DMS114 treated with DMSO at 0.1 percent for 48 hours (cell line): ENCODE results near the gene HCFC1R1.
A peak's percentile ranks its signal among the peaks of the same experiment; 100 is the strongest.

Experiments
- DNase-seq: peaks from one replicate; lab custom pipeline; 2025; ENCODE audit not compliant: unreplicated experiment; lab: John Stamatoyannopoulos, UW

The HCFC1R1 gene

DNA sequence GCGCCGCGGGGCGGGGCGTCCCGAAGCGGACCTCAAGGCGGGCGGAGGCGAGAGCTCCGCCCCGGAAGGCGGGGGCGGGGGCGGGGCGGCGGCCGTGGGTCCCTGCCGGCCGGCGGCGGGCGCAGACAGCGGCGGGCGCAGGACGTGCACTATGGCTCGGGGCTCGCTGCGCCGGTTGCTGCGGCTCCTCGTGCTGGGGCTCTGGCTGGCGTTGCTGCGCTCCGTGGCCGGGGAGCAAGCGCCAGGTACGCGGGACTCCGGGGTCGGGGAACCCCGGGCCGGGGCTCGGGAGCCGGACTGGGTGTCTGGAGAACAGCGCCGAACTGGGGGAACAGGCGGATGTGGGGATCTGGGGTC is 3.5 kb downstream of the HCFC1R1 start, which contains the start of gene TNFRSF12A:
TSS of gene TNFRSF12A (plus strand) at position 122 of the 357 bp plus-strand sequence. CDS start at position 152, 30 bp downstream.
- peak; percentile 37 for DNase-seq

DNA sequence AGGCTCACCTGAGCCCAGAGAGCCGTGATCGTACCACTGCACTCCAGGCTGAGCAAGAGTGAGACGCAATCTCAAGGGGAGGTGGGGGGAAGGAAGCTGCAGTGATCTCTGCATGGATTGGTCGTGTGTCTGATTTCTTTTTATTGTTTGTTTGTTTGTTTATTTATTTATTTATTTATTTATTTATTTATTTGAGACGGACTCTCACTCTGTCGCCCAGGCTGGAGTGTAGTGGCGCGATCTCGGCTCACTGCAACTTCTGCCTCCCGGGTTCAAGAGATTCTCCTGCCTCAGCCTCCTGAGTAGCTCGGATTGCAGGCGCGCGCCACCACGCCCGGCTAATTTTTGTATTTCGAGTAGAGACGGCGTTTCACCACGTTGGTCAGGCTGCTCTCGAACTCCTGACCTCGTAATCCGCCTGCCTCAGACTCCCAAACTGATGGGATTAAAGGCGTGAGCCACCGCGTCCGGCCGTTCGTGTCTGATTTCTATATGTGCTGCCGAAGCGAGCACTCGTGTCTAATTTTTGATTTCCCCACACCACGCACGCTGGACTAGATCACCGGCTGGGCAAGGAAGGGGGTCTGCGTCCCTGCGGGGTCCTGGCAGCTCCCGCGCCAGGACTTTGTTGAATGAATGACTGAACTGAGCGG is 4.0 kb downstream of the HCFC1R1 start:
- no peak for DNase-seq

DNA sequence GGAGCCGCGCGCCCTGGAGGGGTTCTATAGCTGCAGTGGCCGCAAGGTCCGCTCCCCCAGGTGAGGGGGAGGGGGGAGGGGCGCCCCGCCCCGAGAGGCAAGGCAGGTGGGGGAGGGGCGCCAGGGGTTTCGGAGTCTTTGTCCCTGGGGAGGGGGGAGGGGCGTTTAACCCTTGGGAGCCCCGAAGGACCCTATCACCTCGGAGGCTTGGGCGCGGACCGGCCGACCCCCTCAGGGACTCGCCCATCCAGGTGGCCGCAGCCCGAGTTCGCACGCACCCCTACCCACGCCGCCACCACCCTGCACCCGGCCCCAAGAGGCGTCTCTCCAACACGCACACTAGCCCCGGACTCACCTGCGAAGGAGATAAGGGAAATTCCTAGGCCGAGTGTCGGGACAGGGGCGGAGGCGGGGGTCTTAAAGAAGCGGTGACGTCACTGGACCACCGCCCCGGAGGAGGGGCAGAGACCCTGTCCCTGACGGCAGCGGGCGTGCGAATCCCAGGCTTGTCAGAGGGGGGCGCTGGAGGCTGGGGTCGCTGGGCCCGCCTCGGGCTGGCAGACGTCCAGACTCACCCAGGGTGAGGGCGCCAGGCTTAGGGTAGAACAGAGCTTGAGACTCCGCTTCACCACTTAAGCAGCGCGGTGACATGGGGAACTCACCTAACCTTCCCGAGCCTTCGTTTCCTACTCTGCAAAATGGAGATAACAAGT is 5.8 kb downstream of the HCFC1R1 start, which contains the start of gene CLDN6:
TSS of gene CLDN6 (minus strand) at position 390 of the 713 bp plus-strand sequence. CDS start 2,162 bp downstream, outside the sequence.
- no peak for DNase-seq

DNA sequence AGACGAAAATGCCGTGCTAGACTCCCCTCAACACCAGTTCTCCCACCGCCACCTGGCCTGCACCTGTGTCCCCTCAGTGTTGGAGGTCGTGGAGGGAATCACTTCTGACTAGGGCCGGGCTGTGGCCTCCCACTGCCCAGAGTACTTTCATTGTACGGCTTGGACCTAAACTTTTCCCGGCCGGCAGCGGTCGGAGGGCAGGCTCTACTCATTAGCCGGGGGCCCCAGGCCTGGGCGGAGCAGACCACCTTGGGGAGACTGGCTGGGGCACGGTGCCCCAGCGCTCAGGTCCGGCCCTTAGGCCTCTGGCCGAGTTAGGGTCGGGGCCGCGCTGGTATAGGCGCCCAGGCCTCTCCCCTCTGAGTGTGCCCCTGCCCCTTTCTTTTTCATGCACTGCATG is 6.4 kb downstream of the HCFC1R1 start:
- DNase-seq: no peak

DNA sequence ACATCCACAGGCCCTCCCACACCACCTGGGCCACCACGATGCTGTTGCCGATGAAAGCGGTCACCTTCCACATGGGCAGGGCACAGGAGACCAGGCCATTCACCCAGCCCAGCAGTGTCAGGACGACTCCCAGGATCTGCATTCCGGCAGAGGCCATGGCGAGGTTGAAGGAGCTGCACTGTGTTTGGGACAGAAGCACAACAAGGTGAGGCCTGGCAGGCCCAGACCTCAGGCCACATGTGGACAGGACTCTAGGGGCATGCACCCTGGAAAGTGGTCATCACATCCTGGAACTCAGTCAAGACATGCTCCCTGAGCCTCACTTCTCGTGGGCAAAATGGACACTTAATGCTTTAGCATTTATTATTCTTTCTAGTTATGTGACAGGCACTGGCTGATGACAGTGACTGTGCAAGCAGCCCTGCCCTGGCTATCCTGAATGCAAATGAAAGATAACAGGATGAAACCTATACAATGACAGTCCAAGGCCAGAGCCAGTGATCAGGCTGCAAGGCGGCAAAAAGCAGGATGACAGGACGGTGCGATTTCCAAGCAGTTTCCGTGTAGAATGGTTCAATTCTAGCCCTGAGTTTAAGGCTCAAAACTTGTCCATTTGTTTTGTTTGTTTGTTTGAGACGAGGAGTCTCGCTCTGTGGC is 7.7 kb downstream of the HCFC1R1 start:
- DNase-seq: no peak

DNA sequence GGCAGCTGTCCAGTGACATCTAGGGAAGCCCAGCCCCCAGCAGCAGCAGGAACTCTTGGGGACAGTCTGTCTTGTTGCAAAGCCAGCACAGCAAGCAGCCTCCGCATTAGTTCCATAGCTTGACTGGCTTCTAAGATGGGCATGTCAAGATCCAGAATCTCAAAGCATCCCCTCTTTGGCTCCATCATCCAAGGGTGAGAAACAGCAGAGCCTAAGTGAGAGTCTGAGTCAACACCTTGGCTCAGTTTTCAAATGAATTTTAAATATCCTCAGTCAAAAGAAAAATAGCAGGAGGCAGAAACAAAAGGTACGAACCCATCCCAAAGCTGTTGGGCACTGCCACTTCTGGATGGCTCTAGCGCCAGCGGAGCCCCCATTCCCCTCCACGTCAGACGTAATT is 8.8 kb downstream of the HCFC1R1 start:
- no peak for DNase-seq

DNA sequence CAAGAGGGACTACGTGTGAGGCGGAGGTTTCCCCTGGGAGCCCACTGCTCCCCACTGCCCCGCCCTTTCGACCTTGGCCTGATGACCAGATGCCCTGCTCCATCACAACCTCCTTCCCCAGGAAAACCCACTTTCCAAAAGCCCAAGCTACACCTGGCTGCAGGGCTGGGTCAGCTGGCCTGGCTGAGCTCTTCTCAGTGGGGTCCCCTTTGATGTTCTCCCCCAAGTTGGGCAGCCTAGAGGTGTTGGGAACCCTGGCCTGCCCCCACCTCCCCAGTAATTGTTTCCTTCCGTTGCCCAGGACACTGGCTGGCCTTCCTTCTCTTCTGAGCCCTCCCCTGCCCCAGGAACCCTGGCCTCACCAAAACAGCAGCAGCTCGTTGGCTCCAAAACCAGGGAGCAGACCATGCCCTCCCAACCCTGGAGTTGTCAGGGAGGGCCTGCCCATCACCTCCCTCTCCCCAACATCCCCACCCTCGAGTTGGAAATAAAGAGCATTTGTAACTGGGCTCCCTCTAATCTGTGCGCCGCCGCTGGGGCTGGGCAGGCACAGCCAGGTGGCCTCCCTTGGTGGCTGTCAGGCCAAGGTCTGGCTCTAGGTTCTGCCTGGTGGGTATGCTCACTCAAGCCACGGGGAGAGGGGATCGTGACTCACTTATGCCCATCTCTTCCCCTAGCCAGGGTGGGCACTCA is 9.6 kb downstream of the HCFC1R1 start:
- no peak for DNase-seq

DNA sequence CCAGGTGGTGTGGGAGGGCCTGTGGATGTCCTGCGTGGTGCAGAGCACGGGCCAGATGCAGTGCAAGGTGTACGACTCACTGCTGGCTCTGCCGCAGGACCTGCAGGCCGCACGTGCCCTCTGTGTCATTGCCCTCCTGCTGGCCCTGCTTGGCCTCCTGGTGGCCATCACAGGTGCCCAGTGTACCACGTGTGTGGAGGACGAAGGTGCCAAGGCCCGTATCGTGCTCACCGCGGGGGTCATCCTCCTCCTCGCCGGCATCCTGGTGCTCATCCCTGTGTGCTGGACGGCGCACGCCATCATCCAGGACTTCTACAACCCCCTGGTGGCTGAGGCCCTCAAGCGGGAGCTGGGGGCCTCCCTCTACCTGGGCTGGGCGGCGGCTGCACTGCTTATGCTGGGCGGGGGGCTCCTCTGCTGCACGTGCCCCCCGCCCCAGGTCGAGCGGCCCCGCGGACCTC is 10.2 kb downstream of the HCFC1R1 start:
- no peak for DNase-seq

DNA sequence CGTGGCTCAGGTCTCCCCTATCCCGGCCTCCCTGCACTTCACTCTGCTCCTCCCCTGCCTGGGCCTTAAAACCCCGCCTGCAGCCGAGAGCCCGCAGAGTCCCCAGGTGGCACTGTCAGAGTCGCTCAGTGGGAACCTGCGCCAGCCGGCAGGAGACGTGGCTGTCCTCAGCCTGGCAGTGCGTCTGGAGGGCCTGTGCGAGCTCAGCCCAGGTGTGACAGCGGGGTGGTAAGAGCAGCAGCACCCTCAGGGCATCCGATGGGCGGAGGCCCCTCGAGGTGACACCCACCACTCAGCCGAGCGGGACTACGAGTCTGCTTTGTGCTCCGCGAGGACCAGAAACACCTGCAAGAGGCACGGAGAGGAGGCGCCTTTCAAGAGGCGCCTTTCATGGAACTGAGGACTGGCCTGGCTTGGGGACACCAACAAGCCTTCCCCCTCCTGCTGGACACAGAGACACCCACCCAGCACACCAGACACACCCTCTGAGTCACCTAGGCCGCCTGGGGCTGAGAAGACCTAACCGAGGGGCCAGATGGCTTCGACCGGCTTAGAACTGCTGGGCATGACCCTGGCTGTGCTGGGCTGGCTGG is 10.8 kb downstream of the HCFC1R1 start, which contains the start of gene CLDN9:
TSS of gene CLDN9 (plus strand) at position 96 of the 593 bp plus-strand sequence. CDS start at position 536, 440 bp downstream.
- no peak for DNase-seq

DNA sequence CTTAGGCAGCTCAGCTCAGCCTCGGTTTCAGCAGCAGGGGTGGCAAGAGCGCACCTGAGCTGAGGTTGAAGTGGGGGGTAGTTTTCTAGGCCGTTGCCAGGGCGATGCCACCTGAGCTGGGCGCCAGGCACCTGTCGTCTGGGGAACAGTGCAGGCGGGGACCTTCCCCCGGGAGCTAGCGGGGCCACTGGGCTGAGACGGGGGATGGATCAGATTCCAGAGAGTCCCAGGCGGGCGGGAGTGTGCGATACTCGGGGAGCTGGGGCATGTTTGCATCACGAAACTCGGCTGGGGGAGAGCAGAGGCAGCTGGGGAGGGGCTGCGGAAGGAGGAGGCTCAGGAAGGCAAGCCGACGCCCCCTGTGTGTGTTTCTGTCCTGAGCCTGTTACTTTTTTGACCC is 11.5 kb downstream of the HCFC1R1 start:
- DNase-seq: no peak

DNA sequence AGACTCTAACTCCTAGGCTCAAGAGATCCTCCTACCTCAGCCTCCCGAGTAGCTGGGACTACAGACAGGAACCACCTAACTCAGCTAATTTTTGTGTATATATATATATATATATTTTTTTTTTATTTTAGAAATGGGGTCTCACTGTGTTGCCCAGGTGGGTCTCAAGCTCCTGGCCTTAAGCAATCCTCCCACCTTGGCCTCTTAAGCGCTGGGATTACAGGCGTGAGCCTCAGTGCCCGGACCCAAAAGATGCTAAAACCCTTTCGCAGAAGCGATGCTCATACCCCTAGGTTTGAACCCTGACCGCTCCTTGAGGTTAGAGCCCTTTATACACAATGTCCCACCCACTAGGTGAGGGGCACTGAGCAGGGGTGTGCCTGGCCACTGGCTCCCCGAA is 13.2 kb downstream of the HCFC1R1 start:
- no peak for DNase-seq

DNA sequence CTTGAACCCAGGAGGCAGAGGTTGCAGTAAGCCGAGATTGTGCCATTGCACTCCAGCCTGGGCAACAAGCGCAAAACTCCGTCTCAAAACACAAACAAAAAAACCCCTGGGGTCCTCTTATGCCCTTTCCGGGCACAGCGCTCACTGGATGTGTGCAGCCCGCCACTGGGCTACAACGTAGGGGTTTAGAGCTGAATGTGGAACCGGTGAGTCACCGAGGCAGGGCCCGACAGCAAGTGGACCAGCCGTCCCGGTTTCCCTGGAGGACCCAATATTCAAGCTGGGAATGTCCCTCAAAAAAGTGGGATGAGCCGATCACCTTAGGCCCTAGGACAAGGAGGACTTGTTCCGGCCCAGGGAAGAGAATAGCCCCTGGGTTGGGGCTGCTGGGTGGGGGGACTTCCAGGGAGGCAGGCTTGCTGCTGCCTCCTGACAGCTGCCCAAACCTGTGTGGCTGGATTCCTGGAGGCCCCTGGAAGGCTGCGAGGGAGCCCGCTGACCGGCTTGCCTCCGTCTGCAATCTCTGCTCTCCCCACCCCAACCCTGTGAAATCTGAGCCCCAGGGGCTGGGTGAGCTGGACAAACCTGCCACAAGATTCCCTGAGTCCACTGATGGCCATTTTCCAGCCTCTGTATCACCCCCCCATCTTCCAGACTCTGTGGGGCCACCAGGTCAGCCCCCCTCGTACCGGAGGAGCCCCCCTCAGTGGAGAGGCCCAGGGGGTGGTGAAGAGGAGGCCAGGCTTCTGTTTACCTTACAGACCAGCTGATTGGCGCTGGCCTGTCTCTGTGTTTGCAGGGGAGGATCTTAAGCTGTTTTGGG is 14.0 kb downstream of the HCFC1R1 start:
- DNase-seq: no peak

DNA sequence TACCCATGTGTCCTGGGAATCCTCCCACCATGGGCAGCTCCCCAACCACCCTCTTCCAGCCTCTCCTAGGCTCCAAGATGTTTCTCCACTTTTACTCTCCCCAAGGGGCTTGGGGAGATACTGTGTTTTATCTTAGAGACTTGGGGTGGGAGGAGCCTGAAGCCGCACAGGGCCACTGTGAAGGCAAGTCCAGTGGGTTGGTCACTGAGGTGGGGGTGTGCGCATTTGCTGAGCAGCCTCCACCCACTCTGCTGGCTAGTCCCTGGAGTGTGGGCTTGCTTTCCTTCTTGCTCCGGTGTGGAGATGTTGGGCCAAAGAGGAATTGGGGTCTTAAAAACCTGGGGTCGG is 15.1 kb downstream of the HCFC1R1 start:
- DNase-seq: no peak

DNA sequence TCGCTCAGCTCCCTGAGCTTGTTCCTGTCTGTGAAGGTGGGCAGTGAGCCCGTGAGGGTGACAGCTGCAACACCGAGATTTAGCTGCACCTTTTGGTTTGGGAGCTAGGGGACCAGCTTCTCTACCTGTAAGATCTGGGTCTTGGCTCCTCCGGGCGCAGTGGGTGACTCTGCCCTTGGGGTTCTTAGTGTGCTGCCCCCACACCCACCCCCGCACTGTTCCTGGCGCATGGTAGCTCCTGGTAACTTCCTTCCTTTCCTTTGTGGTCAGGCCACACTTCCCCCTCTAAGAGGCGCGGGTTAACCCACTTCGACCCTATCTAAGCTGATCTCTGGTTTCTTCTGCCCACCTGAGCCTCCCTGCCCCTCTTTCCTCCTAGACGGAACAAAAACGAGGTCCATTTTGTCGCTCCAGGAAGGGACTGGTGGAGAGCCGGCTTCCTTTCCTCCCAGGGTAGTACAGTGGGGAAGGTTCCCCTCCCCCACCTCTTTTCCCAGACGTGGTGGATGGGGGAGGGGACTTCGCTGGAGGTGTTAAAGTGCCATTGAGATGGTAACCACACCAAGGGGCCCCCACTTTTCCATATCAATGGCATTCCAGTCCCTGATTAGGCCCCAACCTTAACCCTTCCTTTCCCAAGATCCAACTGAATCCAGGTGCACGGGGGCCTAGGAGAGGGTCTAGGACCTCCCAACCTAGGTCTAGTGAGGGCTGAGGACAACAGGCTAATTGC is 15.6 kb downstream of the HCFC1R1 start:
- no peak for DNase-seq

DNA sequence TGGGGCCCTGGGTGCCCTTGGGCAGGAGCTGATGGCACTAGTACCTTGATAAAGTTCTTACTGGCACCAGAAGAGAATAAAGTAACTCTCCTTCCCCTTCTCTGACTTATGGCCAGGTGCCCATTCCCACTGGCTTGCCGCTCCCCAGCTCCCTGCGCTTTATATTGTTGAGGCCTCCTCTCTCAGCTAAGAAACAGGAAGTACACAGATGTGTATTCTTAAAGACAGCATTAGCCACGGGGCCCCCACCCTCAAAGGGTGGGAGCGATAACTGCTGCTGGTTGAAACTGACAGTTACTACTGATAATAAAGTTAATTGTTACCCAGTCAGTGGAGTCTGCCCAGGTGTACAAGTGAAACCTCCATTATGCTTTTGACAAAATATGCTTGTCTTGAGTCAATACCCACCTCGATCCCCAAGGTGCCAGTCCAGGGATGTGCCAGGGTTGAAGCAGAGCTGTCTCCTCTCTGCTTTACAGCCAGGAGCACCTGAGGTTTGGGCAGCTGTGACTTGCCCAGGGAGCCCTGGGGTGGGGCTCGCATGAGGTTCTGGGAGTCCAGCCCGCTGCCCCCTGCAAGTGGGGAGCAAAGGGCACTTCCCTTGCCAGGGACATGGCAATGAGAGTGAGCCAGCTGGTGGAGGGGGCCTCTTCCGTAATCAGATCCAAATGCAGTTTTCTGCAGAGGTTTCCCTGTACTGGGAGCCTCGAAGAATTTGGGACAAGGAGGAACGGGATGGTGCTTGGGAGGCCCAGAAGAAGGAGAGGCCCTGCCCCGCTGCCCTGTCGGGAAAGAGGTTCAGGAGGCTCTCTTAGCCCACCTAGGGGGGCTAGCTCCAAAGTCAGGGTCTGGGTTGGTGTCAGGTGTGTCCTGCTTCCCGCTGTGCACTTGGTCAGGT is 16.4 kb downstream of the HCFC1R1 start:
- no peak for DNase-seq

DNA sequence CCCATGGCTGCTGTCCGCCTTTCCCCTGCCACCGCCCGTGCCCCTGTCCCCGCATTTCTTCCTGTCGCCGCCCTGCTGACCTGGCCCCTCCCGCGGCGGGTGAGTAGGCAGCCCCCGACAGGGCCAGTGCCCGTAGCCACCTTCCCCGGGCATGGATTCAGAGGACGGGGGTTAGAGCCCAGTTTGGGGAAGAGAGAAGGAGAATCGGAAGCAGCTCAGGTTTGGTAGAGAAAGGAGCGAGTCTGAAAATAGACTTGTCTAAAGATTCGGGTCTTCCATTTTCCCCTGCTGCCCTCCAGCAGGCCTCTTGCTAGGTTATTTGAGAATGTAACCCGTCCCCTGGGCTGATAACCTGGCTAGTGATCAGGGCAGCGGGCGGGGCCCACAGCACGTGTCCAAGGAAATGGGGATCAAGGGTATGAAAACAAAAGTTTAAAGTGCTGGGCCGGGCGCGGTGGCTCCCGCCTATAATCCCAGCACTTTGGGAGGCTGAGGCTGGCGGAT is 18.9 kb downstream of the HCFC1R1 start:
- no peak for DNase-seq

DNA sequence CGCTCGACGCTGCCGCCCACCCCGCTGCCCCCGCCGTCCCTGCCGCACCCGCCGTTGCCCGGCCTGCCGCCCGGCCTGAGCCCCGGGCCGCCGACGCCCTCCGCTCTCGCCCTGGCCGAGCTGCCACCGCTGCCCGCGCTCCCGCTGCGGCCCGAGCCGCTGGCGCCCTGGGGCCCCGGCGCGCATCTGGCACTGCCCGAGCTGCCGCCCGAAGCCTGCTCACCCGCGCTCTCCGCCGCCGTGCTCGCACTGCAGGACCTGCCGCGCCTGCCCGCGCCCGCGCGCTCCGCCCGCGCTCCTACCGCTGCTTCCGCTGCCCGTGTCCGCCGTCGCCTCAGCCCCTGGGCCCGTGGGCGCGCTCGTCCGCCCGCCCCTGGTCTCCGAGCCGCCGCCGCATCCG is 19.4 kb downstream of the HCFC1R1 start:
- no peak for DNase-seq

DNA sequence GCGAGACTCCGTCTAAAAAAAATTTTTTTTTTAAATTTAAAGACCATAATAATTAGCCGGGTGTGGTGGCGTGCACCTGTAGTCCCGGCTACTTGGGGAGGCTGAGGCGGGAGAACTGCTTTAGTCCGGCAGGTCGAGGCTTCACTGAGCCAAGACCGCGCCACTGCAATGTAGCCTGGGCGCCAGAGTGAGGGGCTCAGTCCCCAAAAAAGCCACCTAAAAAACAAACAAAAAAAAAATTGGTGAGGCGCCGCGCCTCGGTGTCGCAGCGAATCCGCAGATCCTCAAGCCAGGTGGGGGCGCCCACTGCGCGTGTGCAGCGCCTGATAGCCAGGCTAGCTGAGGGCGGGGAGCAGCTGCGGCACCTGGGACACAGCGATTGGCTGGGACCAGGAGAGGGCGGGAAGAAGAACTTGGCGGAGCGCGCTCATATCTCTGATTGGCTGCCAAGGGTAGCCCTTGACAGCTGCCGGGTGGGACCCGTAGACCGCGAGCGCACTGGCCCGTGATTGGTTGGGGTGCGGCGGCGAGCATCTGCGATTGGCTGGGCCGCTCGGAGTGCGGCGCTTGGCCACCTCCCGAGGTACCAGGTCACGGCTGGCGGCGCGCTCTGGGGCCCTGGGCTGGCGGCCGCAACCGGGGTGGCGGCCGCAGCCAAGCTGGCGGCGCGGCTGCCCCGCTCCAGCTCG is 20.0 kb downstream of the HCFC1R1 start:
- DNase-seq: peak; percentile 94
